Measurements from ENCODE around the gene ADAM29. TPM values are rescaled to one million over a fixed set of nuclear protein-coding genes. Genes with fewer than 3 reads are reported as not detected.

The ADAM29 gene
- total RNA-seq, 1 donor from 2014 or later = not detected

GRCh38 chr4:174940002-174940401 is 21.8 kb downstream of the ADAM29 start:
- H3K4me1 Mint-ChIP-seq (ENCODE audit: low read depth) = no peaks in the 10 kb centered on the region

GRCh38 chr4:174946246-174946645 is 28.1 kb downstream of the ADAM29 start:
- no peak overlapping the region for H3K4me3 Mint-ChIP-seq (ENCODE audit: unreplicated experiment)

More at GRCh38 chr4:174940002-174940401, 21.8 kb downstream of the ADAM29 start:
- Mint-ChIP-seq H3K27me3 (ENCODE audit: low read depth) (peaks cover 12% of the 10 kb centered on the region), H3K27ac (ENCODE audit: unreplicated experiment) (no peak overlapping the region), H3K4me3 (ENCODE audit: unreplicated experiment) (no peak overlapping the region), H3K36me3 (ENCODE audit: low read depth) (no peaks in the 10 kb centered on the region), H3K9me3 (ENCODE audit: low read depth) (no peaks in the 10 kb centered on the region)
- DNase-seq (ENCODE audit: low spot score) = no peak
- no peak for TF ChIP-seq CTCF (IDR thresholded peaks at IDR 0.05)

GRCh38 chr4:174948826-174949225 is 30.7 kb downstream of the ADAM29 start:
- Mint-ChIP-seq H3K27ac (ENCODE audit: unreplicated experiment) (no peak overlapping the region), H3K4me3 (ENCODE audit: unreplicated experiment) (no peak overlapping the region), H3K36me3 (ENCODE audit: low read depth) (no peaks in the 10 kb centered on the region)

More at GRCh38 chr4:174946246-174946645, 28.1 kb downstream of the ADAM29 start:
- Mint-ChIP-seq H3K4me1 (ENCODE audit: low read depth) (no peaks in the 10 kb centered on the region), H3K36me3 (ENCODE audit: low read depth) (no peaks in the 10 kb centered on the region), H3K27me3 (ENCODE audit: low read depth) (peaks cover 25% of the 10 kb centered on the region), H3K9me3 (ENCODE audit: low read depth) (peaks cover 7% of the 10 kb centered on the region), H3K27ac (ENCODE audit: unreplicated experiment) (no peak overlapping the region)
- DNase-seq (ENCODE audit: low spot score) = no peak
- TF ChIP-seq CTCF (IDR thresholded peaks at IDR 0.05) = no peak

GRCh38 chr4:174972911-174973310 is 54.8 kb downstream of the ADAM29 start:
- DNase-seq (ENCODE audit: low spot score) = no peak
- Mint-ChIP-seq H3K4me3 (ENCODE audit: unreplicated experiment) (no peak overlapping the region), H3K4me1 (ENCODE audit: low read depth) (no peaks in the 10 kb centered on the region), H3K9me3 (ENCODE audit: low read depth) (peaks cover 22% of the 10 kb centered on the region), H3K27ac (ENCODE audit: unreplicated experiment) (no peak overlapping the region), H3K36me3 (ENCODE audit: low read depth) (peaks cover 1% of the 10 kb centered on the region), H3K27me3 (ENCODE audit: low read depth) (peaks cover 7% of the 10 kb centered on the region)
- no peak for TF ChIP-seq CTCF (IDR thresholded peaks at IDR 0.05)

More at GRCh38 chr4:174948826-174949225, 30.7 kb downstream of the ADAM29 start:
- Mint-ChIP-seq H3K9me3 (ENCODE audit: low read depth) (peaks cover 7% of the 10 kb centered on the region), H3K4me1 (ENCODE audit: low read depth) (no peaks in the 10 kb centered on the region), H3K27me3 (ENCODE audit: low read depth) (peaks cover 27% of the 10 kb centered on the region)
- DNase-seq (ENCODE audit: low spot score) = no peak
- TF ChIP-seq CTCF (IDR thresholded peaks at IDR 0.05) = no peak

- Mint-ChIP-seq H3K36me3 (ENCODE audit: low read depth) (peaks cover 1% of the 10 kb centered on the region), H3K4me3 (ENCODE audit: unreplicated experiment) (no peak overlapping the region), H3K27ac (ENCODE audit: unreplicated experiment) (no peak overlapping the region), H3K27me3 (ENCODE audit: low read depth) (peaks cover 5% of the 10 kb centered on the region), H3K9me3 (ENCODE audit: low read depth) (peaks cover 25% of the 10 kb centered on the region), H3K4me1 (ENCODE audit: low read depth) (no peaks in the 10 kb centered on the region)
- DNase-seq (ENCODE audit: low spot score) = no peak
- TF ChIP-seq CTCF (IDR thresholded peaks at IDR 0.05) = no peak
Observed at GRCh38 chr4:174973336-174973735, 55.2 kb downstream of the ADAM29 start.
